SIG-M5 treated with dmso at 0.1 percent for 504 hours (cell line): ENCODE results near the gene AMBN.

Experiments used
- DNase-seq: peaks from one replicate; lab custom pipeline; 2025; ENCODE audit not compliant: unreplicated experiment; lab: John Stamatoyannopoulos, UW

Gene AMBN, protein sequence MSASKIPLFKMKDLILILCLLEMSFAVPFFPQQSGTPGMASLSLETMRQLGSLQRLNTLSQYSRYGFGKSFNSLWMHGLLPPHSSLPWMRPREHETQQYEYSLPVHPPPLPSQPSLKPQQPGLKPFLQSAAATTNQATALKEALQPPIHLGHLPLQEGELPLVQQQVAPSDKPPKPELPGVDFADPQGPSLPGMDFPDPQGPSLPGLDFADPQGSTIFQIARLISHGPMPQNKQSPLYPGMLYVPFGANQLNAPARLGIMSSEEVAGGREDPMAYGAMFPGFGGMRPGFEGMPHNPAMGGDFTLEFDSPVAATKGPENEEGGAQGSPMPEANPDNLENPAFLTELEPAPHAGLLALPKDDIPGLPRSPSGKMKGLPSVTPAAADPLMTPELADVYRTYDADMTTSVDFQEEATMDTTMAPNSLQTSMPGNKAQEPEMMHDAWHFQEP

DNA sequence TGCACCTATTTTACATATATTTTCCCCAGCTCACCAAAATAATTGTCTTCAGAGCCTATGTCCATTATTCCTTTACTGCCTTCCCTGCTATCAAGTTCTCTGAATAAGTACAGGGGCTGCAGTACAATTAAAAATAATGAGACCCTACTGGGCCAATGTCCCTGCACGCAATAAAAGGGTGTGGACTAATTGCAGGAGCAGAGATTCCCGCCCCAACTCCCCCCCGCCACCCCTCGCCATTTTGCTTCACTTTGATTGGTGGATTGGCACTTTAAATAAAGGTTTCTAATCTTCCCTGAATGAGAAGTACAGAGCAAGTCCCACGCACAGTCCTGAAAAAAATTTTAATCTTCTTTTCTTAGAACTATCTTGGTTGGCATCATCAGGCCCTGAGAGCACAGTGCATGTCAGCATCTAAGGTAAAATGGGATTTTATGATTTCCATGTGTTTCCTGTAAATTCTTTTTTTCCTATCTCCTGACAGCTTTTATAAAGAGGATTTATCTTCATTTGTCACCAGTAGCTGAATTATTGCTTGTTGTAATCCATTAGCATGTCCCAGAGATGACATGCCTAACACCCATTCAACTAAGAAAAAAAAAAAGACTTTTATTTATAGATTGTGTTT is at the start of gene AMBN:
TSS of gene AMBN (plus strand) at position 302 of the 628 bp plus-strand sequence. CDS start at position 405, 103 bp downstream.
- no peak for DNase-seq

DNA sequence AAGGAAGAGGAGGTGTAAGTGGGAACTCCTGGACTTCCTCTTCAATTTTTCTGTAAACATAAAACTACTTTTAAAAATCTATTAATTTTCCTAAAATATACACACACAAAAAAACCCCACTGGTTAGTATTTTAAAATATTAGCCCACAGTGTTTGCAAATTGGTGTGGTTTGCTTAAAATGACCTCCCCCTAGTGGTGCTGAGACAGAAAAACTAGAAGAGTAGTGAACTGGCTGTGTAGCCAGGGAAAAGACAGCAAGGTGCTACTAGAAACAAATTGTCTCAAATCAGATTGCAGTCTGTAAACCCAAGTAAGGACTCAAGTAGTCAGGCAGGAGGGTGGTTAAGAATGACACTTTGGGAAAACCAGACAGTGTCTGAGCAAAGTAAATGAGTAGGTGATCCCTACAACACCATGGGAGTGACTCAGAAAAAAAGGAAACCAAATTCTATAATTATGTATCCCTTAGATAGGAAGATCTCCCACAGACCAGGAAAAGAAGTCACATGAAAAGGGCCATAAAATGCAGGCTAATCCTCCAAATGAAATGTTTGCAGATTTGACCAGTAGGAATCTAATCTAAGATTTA is 47.7 kb upstream of the AMBN start:
- DNase-seq: peak; percentile 24

DNA sequence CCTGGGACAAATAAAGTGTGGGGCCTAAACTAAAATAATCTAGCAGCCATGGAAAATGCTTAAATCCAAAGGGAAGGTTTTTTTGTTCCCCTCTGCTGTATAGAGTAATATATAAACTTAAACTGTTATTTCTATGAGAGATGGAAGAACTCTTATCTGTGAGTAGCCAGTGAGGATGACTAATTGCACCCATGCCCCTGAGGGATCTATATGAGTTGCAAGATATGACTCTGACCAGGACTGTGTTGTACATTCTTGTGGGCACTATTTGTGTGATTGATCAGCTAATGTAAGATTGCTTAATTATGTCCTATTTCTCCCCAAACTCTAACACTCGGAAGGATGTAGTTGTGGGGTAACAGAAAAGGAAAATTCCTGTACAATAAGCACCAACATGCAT is 35.2 kb upstream of the AMBN start:
- DNase-seq: no peak

DNA sequence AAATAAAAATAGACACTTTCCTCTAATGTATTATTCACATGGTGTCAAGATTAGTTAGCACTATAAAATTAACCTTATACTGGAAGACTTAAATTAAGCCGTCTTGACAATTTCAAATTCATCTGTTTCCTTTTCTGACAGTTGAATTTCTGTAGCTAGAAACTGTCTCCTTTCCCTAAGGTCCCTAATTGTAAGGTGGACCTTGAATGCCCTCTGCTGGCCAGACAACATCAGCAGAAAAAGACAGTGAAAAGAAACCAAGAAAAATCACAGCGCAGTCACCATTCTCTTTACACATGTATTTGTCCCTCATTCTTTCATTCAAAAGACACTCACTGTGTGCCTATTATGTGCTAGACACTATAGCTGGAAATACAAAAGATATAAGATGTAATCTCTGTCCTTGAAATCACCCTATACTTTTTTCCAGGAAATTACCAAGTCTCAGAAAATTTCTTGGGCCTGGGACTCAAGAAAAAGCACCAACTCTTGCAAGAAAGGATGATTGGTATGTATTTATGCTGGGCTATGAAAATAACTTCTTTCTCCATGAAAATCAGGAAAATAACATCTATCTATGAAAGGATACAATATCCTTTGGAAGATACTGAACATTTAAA is 32.7 kb upstream of the AMBN start:
- peak; percentile 21 for DNase-seq

DNA sequence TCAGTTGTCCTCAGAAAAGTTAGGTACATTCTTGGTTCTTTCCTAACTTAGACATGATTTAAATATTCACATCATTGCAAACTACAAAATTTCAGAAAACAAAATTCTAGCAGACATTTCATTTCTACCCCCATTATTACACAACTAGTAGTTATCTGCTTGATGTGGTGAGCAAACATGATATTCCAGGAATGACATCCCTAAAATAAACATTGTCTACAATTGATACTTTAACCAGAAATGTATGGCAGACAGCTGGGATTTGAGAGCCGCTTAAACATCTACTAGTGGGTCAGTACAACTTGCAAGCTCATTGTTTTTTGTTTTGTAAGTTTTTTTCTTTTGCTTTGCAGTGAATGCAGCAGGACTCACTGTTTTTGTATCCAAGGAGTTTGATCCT is 32.1 kb upstream of the AMBN start:
- no peak for DNase-seq

DNA sequence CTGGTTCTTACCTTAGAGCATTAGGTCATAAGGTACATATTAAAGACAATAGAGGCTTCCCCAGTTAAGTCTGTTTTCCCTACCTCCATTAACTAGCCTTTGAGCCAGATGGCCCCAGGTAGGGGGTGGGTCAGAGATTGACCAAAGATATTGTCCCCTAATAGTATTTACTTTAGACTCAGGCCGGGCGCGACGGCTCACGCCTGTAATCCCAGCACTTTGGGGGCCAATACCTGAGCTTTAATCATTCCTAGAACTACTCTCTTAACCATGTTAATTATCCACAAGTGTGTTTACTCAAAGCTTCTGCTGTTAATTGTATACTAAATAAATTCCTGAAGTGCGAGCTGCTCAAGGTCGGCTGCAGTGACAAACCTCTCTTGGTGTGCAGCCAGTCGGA is 28.0 kb upstream of the AMBN start:
- DNase-seq: no peak

DNA sequence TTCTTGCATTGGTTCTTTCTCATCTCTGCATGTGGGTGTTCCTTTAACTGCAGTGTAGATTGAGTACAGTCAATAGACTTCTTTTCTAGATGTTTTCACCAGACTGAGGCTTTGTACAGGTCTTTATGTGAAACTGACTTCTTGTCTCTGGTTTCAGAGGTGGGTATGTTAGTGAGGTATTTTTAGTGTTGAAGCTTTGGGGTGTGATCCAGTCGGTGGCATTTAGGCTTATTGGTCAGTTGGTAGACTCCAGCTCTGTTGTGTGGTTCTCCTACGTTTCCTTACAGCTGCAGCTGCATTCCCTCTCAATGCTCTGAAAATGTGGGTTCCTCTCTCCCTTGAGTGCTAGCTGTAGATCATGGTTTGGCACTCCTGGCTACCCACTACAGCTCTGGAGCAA is 21.3 kb upstream of the AMBN start:
- DNase-seq: no peak

DNA sequence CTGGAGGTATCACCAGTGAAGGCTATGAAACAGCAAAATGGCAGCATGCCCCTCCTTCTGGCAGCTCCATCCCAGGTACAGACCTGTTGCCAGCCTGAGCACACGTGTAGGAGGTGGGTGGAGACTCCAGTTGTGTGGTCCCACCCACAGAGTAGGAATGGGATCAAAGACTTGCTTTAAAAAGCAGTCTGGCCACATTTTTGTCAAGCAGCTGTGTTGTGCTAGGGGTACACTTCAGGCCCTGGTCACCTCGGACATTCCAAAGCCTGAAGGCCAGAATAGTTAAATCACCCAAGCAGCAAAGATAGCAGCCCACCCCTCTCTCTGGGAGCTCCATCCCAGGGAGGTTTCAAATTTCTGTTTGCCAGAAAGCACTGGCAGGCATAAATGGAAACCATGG is 20.3 kb upstream of the AMBN start:
- no peak for DNase-seq

DNA sequence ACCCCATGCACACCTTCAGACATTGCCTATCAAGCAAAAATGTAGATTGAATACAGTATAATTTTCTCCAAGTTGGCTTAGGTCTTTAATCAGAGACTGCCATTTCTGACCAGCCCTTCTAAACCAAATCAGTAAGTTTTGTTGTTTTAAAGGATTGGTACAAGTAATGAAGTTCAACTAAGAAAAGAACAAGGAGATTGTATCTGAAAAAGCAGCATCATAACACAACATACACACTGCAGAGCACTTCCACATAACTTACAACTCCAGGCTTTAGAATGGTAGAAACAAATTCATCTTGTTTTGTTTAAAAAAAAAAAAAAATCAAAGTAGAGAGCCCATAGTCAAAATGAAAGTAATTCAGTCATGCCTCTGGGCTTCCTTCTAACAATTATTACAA is 16.1 kb upstream of the AMBN start:
- DNase-seq: no peak

DNA sequence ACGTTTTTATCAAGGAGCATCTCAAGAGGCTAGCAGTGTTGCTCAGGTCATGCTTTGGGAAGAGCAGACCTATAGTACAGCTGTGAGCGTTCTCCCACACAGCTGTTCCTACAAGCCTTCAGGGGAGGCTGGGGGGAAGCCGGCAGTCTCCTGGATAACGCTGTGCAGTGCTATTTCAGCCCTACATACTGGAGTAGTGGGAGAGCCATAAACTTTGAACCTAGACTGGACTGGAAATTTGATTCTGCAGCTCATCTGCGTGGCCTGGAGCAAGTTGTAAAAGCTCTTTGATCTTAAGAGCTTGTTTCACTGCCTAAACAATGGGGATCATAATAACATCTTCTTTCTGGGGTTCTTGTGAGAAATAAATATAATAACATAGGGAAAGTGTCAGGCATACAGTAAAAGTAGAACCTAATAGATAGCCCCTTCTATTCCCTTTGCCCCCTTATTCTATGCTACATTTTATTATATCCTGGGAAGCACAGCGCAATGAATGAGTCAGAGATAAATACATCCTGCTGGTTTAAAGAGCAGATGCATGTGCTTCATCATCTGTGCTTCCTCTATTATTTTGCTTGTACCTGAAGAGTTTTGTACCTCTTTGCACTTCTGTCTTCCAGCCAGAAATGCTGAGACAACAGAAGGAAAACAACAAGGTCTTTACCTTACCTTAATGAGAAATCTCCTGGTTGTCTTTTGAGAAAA is 14.7 kb upstream of the AMBN start:
- no peak for DNase-seq

DNA sequence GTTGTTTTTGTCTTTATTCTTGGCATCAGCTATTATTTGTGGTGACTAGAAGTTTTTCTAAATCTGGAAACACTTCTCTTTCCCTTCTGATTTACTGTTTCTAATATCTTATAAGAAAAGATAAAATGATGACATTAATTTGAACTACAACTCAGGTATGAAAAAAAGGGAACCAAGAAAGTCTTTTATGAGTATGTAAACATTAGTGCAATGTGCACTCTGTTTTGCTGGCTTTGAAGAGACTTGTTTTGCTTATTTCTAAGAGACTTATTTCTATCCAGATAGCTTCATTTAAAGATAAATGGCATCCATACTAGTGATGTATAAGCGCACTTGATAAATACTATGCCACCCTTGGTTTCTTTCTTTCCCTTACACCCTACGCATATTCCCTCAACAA is 10.1 kb upstream of the AMBN start:
- no peak for DNase-seq

DNA sequence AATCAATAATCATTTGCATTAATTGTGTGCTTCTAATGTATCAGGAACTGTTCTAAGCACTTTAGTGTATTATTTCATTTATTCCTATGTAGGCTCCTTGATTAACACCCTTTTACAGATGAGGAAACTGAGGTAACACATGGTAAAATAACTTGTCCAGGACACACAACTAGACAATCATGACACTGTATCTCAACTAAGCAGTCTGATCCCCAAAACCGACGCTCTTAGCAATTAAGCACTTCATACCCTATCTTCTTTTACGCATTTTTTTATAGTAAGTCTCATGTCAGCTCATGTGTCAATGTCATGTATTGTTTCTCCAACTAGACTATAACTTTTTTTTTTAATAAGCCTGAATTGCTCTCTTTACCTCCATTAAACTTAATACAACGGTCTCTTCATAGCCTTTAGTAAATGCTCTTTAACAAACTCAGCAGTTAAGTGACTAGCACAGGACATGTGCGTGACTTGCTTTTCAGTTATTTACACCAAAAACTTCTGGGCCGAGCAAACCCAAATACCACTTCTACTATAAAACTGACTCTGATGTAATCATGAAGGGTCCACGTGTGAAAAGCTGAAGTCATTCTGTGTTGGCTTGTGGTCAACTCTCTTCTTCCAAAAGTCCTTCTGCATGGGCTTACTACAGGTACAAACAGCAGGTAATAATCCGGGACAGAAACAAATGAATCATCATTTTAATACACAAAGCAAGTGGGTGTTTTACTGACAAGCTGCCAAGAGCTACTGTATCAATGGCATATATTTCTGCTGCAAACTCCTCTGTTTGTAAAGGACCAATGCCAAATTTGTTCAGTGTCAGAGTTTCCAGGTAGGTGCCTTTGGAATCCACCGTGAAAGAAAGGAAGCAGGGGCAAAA is 7.9 kb upstream of the AMBN start:
- no peak for DNase-seq

DNA sequence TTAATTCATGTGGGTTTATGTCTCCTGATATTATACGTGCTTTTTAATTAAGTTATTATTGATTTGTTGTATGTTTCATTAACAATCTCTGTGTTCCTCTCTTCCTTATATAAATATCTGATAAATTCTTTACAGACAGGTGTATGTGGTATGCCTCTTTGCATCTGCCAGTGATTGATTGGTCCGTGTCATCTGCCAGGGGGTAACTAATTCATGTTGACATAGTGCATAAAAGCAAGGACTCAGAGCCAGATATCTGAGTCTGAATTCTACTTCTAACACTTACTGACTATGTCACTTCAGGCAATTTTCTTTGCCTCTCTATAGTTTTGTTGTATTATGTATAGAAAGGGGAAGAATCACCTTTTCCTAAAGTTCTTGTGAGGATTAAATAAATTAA is 5.2 kb upstream of the AMBN start:
- no peak for DNase-seq

DNA sequence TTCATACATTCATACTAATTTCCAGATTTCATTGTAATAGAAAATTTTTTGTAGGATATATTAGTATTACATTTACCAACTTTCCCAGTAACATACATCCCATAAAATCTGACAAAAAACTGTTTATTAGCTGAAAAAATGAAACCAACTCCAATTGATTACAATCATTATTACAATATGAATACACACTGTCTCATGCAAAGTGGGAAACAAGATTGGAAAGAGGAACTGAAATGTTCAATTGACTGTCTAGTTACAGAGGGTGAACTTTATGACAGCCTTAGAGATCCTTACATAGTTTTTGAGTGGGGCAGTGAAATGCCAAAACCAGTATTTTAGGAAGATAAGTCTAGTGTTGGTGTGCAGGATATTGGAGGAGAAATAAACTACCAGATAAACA is 2.3 kb upstream of the AMBN start:
- DNase-seq: no peak

DNA sequence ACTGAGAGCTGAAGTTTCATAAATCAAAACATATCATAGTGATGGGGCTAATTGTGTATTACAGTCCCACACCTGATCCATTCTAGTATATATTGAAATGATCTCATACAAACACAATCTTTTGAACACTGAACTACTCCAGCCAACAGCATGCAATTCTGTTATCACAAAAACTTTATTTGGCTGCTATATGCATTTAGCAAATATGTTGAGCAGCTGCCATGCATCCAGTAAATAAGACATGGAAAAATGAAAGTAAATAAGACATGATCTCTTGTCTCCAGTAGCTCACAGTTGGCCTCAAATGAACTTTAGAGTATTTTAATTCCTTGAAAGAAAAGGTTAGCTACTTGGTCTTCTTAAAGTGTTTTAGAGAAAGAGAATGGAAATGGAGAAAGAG is 2.1 kb downstream of the AMBN start:
- no peak for DNase-seq

DNA sequence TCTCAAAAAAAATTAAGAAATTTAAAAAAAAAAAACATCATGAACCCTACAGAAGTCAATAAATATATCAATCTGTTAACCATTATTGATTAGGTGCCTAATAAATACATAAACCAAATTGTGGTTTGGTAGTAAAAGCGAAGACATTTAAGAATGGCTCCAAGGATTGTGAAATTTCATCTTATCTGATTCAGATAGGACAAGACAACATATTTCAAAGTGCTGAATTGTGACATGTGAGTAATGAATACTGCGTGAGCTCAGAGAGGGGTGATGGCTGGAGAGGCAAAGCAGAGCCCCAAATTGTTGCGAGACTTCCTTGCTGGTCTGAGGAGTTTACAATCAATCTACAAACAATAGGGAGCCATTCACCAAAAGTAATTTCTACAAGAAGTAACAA is 8.2 kb downstream of the AMBN start:
- no peak for DNase-seq

DNA sequence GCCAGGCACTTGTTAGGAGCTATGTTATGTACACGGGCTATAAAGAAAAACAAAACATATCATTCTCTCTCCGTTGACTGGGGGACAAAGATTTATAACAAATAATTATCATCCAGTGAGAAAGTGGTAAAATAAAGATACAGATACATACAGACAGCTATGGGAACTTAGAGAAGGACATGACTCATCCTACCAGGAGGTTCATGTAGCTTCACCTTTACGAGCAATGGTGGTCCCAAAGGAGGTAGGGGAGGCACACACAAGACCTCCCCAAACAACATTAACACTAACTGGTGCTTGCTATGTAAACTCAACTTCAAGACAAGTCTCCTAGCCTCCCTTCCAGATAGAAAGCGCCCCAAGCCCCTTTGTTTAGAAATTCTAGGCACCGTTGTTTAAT is 8.9 kb downstream of the AMBN start:
- DNase-seq: no peak

DNA sequence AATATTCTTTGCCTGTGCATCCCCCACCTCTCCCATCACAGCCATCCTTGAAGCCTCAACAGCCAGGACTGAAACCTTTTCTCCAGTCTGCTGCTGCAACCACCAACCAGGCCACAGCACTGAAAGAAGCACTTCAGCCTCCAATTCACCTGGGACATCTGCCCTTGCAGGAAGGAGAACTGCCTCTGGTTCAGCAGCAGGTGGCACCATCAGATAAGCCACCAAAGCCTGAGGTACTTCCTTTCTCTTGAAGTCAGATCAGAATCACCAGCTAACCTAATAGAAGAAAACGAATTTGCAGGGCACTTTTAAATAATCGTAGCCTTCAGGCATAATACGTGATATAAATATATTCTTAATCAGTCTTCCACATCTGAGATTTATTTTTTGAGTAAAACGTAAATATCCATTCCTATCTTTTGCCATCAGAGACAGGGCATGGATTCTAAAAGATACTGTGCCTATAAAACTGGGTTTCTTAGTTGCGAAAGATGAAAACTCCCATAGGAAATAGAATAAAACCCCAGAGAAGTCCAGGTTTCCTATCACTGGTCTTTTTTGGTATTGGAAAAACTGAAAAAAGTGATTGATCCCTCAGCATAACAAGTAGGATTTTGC is 9.5 kb downstream of the AMBN start:
- peak; percentile 65 for DNase-seq

DNA sequence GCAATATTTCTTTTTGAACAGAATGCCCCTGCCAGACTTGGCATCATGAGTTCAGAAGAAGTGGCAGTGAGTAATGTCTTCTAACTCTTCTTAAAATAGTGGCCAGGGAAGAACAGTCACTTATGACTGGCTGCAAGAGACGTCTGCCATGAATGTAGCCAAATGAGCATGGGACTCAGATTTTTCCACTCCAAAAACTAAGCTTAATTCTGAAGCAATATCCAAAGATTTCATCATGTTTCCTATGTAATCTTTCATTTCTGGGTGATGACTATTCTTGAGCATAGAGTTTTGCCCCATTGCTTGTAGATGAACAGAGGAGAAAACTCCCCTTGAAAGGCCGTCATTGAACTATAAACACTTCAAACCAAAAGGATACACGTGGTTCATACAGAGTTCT is 11.8 kb downstream of the AMBN start:
- DNase-seq: no peak

DNA sequence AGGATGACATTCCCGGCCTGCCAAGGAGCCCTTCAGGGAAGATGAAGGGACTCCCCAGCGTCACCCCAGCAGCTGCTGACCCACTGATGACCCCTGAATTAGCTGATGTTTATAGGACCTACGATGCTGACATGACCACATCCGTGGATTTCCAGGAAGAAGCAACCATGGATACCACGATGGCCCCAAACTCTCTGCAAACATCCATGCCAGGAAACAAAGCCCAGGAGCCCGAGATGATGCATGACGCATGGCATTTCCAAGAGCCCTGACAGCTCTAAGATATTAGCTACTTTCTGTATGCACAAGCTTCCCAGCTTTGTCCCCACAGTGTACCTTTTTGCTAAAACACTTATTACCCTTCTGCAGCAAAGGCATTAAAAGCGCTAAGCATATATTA is 14.4 kb downstream of the AMBN start:
- DNase-seq: no peak
